Fibroblast of lung (primary cell): ENCODE measurements around the gene BATF3.

Source experiments
- CTCF ChIP-seq, 2 donors: IDR thresholded peaks in 1 of 2; conservative IDR thresholded peaks in 1 of 2; 1 replicate in 1 of 2; 2 replicates in 1 of 2; pipeline ENCODE4 v1.5.1; 2011 to 2012; ENCODE audit warnings: low read length in 2 of 2, control low read depth in 1 of 2, inconsistent platforms in 1 of 2, low read depth in 1 of 2, mild to moderate bottlenecking in 1 of 2
- EZH2 ChIP-seq: IDR thresholded peaks from 2 replicates; pipeline ENCODE4 v1.5.1; 2012; ENCODE audit warnings: low read length, control low read depth, mild to moderate bottlenecking; ENCODE audit errors: missing control alignments

- TF ChIP-seq EZH2 (no peak), CTCF (conservative IDR thresholded peaks at IDR 0.05 in 1 of 2, IDR thresholded peaks at IDR 0.05 in 1 of 2; ENCODE audit: low read depth in 1 of 2, low read length in 2 of 2) (no peak)
Observed at GRCh38 chr1:212666116-212666775, 33.4 kb downstream of the BATF3 start.
